NT2/D1 (cell line): ENCODE measurements around the gene BZW2.

Experiments used
- SUZ12 ChIP-seq: IDR thresholded peaks from 2 replicates; pipeline ENCODE4 v1.6.1; 2011; ENCODE audit not compliant: insufficient read length, insufficient read depth; ENCODE audit errors: extremely low read depth
- YY1 ChIP-seq: IDR thresholded peaks from 2 replicates; pipeline ENCODE4 v1.6.1; 2011; ENCODE audit not compliant: insufficient read length, insufficient read depth
- ZNF274 ChIP-seq: IDR thresholded peaks from 2 replicates; pipeline ENCODE4 v1.6.1; 2011; ENCODE audit warnings: mild to moderate bottlenecking, low read depth, low read length

- no peak for TF ChIP-seq SUZ12
- TF ChIP-seq ZNF274: no peak
- no peak for TF ChIP-seq YY1
Measured at GRCh38 chr7:16724344-16724743, 78.4 kb downstream of the BZW2 start.
